ENCODE data around the gene MAN2A1.

GRCh38 chr5:109784687-109785086 is 95.0 kb downstream of the MAN2A1 start:
- TF ChIP-seq JUNB (IDR thresholded peaks at IDR 0.05; ENCODE audit: unreplicated experiment) (no peak), CTCF (conservative IDR thresholded peaks at IDR 0.05; ENCODE audit: low read depth in 2 of 2) (no peak), EZH2phosphoT487 (IDR thresholded peaks at IDR 0.05; ENCODE audit: unreplicated experiment) (no peak), EZH2 (IDR thresholded peaks at IDR 0.05; ENCODE audit: low read depth, unreplicated experiment) (no peak)
- TF ChIP-seq, protein P1, sequence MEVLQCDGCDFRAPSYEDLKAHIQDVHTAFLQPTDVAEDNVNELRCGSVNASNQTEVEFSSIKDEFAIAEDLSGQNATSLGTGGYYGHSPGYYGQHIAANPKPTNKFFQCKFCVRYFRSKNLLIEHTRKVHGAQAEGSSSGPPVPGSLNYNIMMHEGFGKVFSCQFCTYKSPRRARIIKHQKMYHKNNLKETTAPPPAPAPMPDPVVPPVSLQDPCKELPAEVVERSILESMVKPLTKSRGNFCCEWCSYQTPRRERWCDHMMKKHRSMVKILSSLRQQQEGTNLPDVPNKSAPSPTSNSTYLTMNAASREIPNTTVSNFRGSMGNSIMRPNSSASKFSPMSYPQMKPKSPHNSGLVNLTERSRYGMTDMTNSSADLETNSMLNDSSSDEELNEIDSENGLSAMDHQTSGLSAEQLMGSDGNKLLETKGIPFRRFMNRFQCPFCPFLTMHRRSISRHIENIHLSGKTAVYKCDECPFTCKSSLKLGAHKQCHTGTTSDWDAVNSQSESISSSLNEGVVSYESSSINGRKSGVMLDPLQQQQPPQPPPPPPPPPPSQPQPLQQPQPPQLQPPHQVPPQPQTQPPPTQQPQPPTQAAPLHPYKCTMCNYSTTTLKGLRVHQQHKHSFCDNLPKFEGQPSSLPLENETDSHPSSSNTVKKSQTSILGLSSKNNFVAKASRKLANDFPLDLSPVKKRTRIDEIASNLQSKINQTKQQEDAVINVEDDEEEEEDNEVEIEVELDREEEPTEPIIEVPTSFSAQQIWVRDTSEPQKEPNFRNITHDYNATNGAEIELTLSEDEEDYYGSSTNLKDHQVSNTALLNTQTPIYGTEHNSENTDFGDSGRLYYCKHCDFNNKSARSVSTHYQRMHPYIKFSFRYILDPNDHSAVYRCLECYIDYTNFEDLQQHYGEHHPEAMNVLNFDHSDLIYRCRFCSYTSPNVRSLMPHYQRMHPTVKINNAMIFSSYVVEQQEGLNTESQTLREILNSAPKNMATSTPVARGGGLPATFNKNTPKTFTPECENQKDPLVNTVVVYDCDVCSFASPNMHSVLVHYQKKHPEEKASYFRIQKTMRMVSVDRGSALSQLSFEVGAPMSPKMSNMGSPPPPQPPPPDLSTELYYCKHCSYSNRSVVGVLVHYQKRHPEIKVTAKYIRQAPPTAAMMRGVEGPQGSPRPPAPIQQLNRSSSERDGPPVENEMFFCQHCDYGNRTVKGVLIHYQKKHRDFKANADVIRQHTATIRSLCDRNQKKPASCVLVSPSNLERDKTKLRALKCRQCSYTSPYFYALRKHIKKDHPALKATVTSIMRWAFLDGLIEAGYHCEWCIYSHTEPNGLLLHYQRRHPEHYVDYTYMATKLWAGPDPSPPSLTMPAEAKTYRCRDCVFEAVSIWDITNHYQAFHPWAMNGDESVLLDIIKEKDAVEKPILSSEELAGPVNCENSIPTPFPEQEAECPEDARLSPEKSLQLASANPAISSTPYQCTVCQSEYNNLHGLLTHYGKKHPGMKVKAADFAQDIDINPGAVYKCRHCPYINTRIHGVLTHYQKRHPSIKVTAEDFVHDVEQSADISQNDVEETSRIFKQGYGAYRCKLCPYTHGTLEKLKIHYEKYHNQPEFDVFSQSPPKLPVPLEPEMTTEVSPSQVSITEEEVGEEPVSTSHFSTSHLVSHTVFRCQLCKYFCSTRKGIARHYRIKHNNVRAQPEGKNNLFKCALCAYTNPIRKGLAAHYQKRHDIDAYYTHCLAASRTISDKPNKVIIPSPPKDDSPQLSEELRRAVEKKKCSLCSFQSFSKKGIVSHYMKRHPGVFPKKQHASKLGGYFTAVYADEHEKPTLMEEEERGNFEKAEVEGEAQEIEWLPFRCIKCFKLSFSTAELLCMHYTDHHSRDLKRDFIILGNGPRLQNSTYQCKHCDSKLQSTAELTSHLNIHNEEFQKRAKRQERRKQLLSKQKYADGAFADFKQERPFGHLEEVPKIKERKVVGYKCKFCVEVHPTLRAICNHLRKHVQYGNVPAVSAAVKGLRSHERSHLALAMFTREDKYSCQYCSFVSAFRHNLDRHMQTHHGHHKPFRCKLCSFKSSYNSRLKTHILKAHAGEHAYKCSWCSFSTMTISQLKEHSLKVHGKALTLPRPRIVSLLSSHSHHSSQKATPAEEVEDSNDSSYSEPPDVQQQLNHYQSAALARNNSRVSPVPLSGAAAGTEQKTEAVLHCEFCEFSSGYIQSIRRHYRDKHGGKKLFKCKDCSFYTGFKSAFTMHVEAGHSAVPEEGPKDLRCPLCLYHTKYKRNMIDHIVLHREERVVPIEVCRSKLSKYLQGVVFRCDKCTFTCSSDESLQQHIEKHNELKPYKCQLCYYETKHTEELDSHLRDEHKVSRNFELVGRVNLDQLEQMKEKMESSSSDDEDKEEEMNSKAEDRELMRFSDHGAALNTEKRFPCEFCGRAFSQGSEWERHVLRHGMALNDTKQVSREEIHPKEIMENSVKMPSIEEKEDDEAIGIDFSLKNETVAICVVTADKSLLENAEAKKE (CRISPR knock-in tag; IDR thresholded peaks at IDR 0.05) = no peak
